ENCODE measurements around the gene FAM107B. TPM values are rescaled to one million over a fixed set of nuclear protein-coding genes. Genes with fewer than 3 reads are reported as not detected.

FAM107B gene
- total and polyA plus RNA-seq, 10 of the 15 experiments (the other 5 are each of a cell fraction or from before 2014, with no cell fraction given) = 22.9 to 162 (median 86.6) TPM

GRCh38 chr10:14758451-14758850 is 16.2 kb downstream of the FAM107B start (continued):
- no peak for TF ChIP-seq DPF2 (IDR thresholded peaks at IDR 0.05)
- no peak for TF ChIP-seq SMAD5 (IDR thresholded peaks at IDR 0.05; ENCODE audit: low read depth)
- no peak for TF ChIP-seq POLR2AphosphoS2 (IDR thresholded peaks at IDR 0.05; ENCODE audit: low read depth, low read length)
- TF ChIP-seq ZBTB11 (CRISPR knock-in tag; IDR thresholded peaks at IDR 0.05) = no peak
- no peak for TF ChIP-seq CEBPZ (IDR thresholded peaks at IDR 0.05; ENCODE audit: low read depth, low read length)

GRCh38 chr10:14757986-14758385 is 16.7 kb downstream of the FAM107B start:
- ChIA-PET RAD21 (ENCODE audit: unreplicated experiment) (no interaction called here), CTCF (interaction anchor here (1.5 kb wide), 1 partner anchor 9 kb away, joined by 3 read pairs; no protein-coding TSS in a partner anchor), POLR2A (no interaction called here), SMC1A (ENCODE audit: uncharacterized antibody, unreplicated experiment) (no interaction called here)
- no TSS peak for BruUV-seq (replicated peaks)
- H2AFZ ChIP-seq (ENCODE audit: control insufficient read depth, low read depth, low read length) = no peak overlapping the region
- H3K9ac ChIP-seq (ENCODE audit: control insufficient read depth, insufficient read depth, low read length) = no peak overlapping the region
- in situ Hi-C loops (cut with MboI) = no loop called here
- no peak overlapping the region for H3K27ac ChIP-seq (ENCODE audit: control insufficient read depth, insufficient read depth)
- FAIRE-seq = no peak
- no peaks in the 10 kb centered on the region for H4K20me1 ChIP-seq (ENCODE audit: control insufficient read depth, insufficient read depth)
- H3K4me2 ChIP-seq (ENCODE audit: control insufficient read depth, insufficient read depth) = no peak overlapping the region
- H3K36me3 ChIP-seq (ENCODE audit: control insufficient read depth in 2 of 2, insufficient read depth in 2 of 2, low read length in 1 of 2) = no peaks in the 10 kb centered on the region
- DNase-seq (ENCODE audit: low read depth, low spot score) = no peak
- WGBS (ENCODE audit: insufficient coverage, insufficient replicate concordance, low lambda C conversion rate, missing lambda C conversion rate) = 70% methylated on average over 7 of the region's 7 CpGs
- H3K27me3 ChIP-seq (replicated peaks in 1 of 2; ENCODE audit: control insufficient read depth in 2 of 2, insufficient read depth in 2 of 2, low read length in 1 of 2) = no peaks in the 10 kb centered on the region
- no peaks in the 10 kb centered on the region for H3K9me3 ChIP-seq (replicated peaks; ENCODE audit: control insufficient read depth, insufficient read depth, low read length)
- no peak overlapping the region for H3K4me3 ChIP-seq
- intact Hi-C loops (cut with micrococcal nuclease; ENCODE audit: unreplicated experiment) = no loop called here
- no peaks in the 10 kb centered on the region for H3K79me2 ChIP-seq (ENCODE audit: control insufficient read depth, insufficient read depth, low read length)
- ATAC-seq = no peak
- H3K4me1 ChIP-seq (ENCODE audit: control insufficient read depth, insufficient read depth, low read length) = no peaks in the 10 kb centered on the region
- TF ChIP-seq POLR2AphosphoS5 (IDR thresholded peaks at IDR 0.05; ENCODE audit: low read length) (no peak), ELK1 (IDR thresholded peaks at IDR 0.05; ENCODE audit: low read depth, low read length) (no peak), RB1 (IDR thresholded peaks at IDR 0.05; ENCODE audit: borderline replicate concordance) (no peak), GATAD2B (conservative IDR thresholded peaks at IDR 0.05; ENCODE audit: low read depth) (no peak), ZNF274 (IDR thresholded peaks at IDR 0.05; ENCODE audit: insufficient read depth, insufficient read length) (no peak), NBN (IDR thresholded peaks at IDR 0.05) (no peak), SREBF2 (IDR thresholded peaks at IDR 0.05; ENCODE audit: low read length) (no peak), SMC3 (IDR thresholded peaks at IDR 0.05; ENCODE audit: borderline replicate concordance, low read length) (no peak), EP300 (IDR thresholded peaks at IDR 0.05; ENCODE audit: borderline replicate concordance in 1 of 2, control insufficient read depth in 1 of 2, low read depth in 2 of 2, low read length in 2 of 2) (no peak), SUZ12 (IDR thresholded peaks at IDR 0.05; ENCODE audit: unreplicated experiment) (no peak)

Data from GM12878 (cell line).